Measurements from ENCODE around the gene ZBTB3. TPM values are rescaled to one million over a fixed set of nuclear protein-coding genes. Genes with fewer than 3 reads are reported as not detected.

The ZBTB3 gene
- total and polyA plus RNA-seq, 2 of the 8 experiments (the other 6 are each of a cell fraction or from before 2014, with no cell fraction given) = 30.2 to 76.9 TPM

DNA sequence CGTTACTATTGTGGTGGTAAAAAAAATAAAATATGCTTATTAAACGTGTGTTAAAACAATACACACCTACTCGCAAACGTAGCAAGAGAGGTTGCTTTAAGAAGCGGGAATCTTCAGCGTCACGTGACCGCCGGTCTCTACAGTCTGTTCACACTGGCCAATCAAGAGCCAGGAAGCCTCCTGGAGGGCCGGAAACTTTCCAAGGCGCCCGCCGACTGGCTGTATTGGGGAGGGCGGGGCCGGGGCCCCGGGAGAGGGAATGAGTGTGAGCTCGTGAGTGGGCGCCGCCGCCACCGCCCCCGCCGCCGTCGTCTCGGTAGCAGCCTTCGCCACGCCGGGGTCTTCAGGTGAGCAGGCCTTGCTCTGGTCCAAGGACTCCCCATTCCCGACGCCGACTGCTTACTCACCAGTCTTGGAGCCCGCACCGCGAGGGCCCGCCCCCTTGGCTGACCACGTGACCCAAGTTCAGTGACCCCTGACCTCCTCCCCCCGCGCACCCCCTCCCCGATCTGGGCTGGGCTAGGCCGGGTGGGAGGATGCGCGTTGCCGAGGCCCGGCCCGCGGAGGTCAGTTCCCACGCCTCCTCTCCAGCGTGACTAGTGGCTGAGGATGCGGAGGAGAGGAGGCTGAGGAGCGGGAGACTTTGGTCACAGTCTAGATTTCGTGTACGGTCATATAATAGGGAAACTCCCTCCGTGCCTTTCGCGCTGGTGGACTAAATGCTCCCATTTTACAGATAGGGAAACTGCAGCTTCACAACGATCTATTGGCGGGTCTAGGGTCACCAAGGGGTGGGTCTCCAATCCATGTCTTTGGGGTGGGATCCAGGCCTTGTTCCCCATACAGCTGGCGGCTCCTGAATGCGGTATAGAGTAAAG is 17.4 kb upstream of the ZBTB3 start, which contains the start of gene TAF6L:
TAF6L (plus strand) TSS at position 253 of the 878 bp plus-strand sequence. CDS start 4,388 bp downstream, outside the sequence.
- CTCF ChIA-PET (ENCODE audit: partially characterized antibody) = interaction anchor here (1.0 to 10.2 kb wide), 12 partner anchors 9 to 170 kb away, joined by 3 to 94 read pairs (median 6); partner anchors contain the start of genes BSCL2, MTA2, POLR2G and TMEM179B
- Histone ChIP-seq H2AFZ (ENCODE audit: low read length) (peak within 1 kb of the TSS; percentile 60; the same call in 1 of the 2 replicates), H3K27me3 (replicated peaks in 1 of 4; ENCODE audit: control insufficient read depth in 3 of 4, extremely low read depth in 1 of 4, insufficient read depth in 3 of 4, low read length in 3 of 4) (no peaks in the 10 kb centered on the region), H4K5ac (ENCODE audit: insufficient read length, low read depth, low read length) (peak within 1 kb of the TSS; percentile 100), H3K4me3 (ENCODE audit: extremely low read depth in 1 of 4, insufficient read depth in 2 of 4, low read depth in 3 of 4, low read length in 4 of 4) (peak within 1 kb of the TSS; percentile 77 to 95 (median 92)), H2AK5ac (ENCODE audit: low read depth, low read length) (0 out of 2 replicates have a peak within 1 kb of the TSS, but pooled peaks have one; percentile 79), H3K27ac (ENCODE audit: low read depth, low read length) (peak within 1 kb of the TSS; percentile 72), H3K18ac (ENCODE audit: extremely low read depth, low read length) (peak within 1 kb of the TSS; percentile 99), H3K4me1 (replicated peaks in 1 of 4; ENCODE audit: control insufficient read depth in 3 of 4, insufficient read depth in 4 of 4, low read length in 3 of 4) (peaks cover 0 to 9% (median 5%) of the 10 kb centered on the region in 4 experiments; a peak in 6 of 7 replicates), H4K8ac (ENCODE audit: extremely low read depth, insufficient read depth, low read length) (peak within 1 kb of the TSS; percentile 97), H2BK120ac (replicated peaks; ENCODE audit: low read depth, low read length) (peak within 1 kb of the TSS; percentile 90), H3K14ac (ENCODE audit: insufficient read length) (no peak within 1 kb of the TSS), H3K56ac (replicated peaks; ENCODE audit: insufficient read length, low read depth, low read length) (peak within 1 kb of the TSS; percentile 92), H3K9ac (replicated peaks in 1 of 4; ENCODE audit: extremely low read depth in 1 of 4, low read depth in 3 of 4, low read length in 3 of 4) (peak within 1 kb of the TSS; percentile 82 to 89 (median 86)), H3K79me2 (ENCODE audit: control insufficient read depth in 1 of 2, insufficient read depth in 2 of 2, low read length in 2 of 2) (peaks cover 0 to 19% of the 10 kb centered on the region in 2 experiments; a peak in 2 of 4 replicates), H3K4me2 (ENCODE audit: insufficient read depth in 1 of 2, low read depth in 2 of 2, low read length in 2 of 2) (peak within 1 kb of the TSS; percentile 95 to 97), H2BK15ac (ENCODE audit: low read length) (no peak within 1 kb of the TSS), H3K4ac (replicated peaks; ENCODE audit: insufficient read length, low read depth, low read length) (peak within 1 kb of the TSS; percentile 40), H2BK20ac (ENCODE audit: low read length) (peak within 1 kb of the TSS; percentile 51; the same call in 1 of the 2 replicates), H2BK5ac (ENCODE audit: low read depth, low read length) (peak within 1 kb of the TSS; percentile 98), H3K23ac (ENCODE audit: insufficient read length) (peak within 1 kb of the TSS; percentile 17), H2BK12ac (ENCODE audit: low read depth, low read length) (peak within 1 kb of the TSS; percentile 72; the same call in 1 of the 2 replicates), H3K9me3 (ENCODE audit: insufficient read depth in 2 of 2, low read depth in 1 of 2, low read length in 1 of 2) (no peaks in the 10 kb centered on the region), H3K23me2 (ENCODE audit: low read depth, low read length) (peaks cover 3% of the 10 kb centered on the region), H4K20me1 (replicated peaks in 1 of 2; ENCODE audit: control insufficient read depth in 1 of 2, insufficient read depth in 2 of 2, low read length in 2 of 2) (peaks cover 0 to 2% of the 10 kb centered on the region in 2 experiments), H3K79me1 (ENCODE audit: low read depth, low read length) (peaks cover 6% of the 10 kb centered on the region; the same call in 1 of the 2 replicates), H3K36me3 (ENCODE audit: control insufficient read depth in 2 of 4, insufficient read depth in 4 of 4, low read length in 3 of 4) (peaks cover 8 to 24% (median 16%) of the 10 kb centered on the region in 4 experiments), H4K91ac (replicated peaks; ENCODE audit: insufficient read length, low read length) (peak within 1 kb of the TSS; percentile 99)
- peak; percentile 75 to 98 for DNase-seq (ENCODE audit: low read depth in 1 of 2, low spot score in 2 of 2)
- 5% methylated on average over 22 of the region's 60 CpGs; no CpG with 5 or more reads in 1 of the 2 experiments for WGBS, 2 experiments (ENCODE audit: extremely low coverage in 1 of 2, insufficient coverage in 1 of 2, insufficient read length in 1 of 2, insufficient replicate concordance in 2 of 2, low coverage in 1 of 2, low lambda C conversion rate in 2 of 2, missing lambda C conversion rate in 1 of 2)
- POLR2A ChIA-PET (ENCODE audit: partially characterized antibody) = interaction anchor here (0.6 to 7.8 kb wide), 35 partner anchors 9 to 180 kb away, joined by 3 to 145 read pairs (median 5); partner anchors contain the start of genes BSCL2, C11orf98, CSKMT and GNG3
- FAIRE-seq = no peak
- TF ChIP-seq SIX5 (IDR thresholded peaks at IDR 0.05; ENCODE audit: low read depth, low read length) (no peak), HDAC2 (IDR thresholded peaks at IDR 0.05; ENCODE audit: borderline replicate concordance in 1 of 2, low read depth in 2 of 2, low read length in 2 of 2) (peak in 1 of 2 experiments; percentile 8; a peak in 3 of 4 replicates), EGR1 (IDR thresholded peaks at IDR 0.05; ENCODE audit: borderline replicate concordance, low read depth, low read length) (peak; percentile 80; the same call in 1 of the 2 replicates), CEBPB (IDR thresholded peaks at IDR 0.05; ENCODE audit: low read depth, low read length) (no peak), JUND (IDR thresholded peaks at IDR 0.05; ENCODE audit: low read length) (no peak), SP1 (IDR thresholded peaks at IDR 0.05; ENCODE audit: low read depth, low read length) (peak; percentile 60), SIN3A (conservative IDR thresholded peaks at IDR 0.05 in 1 of 2, IDR thresholded peaks at IDR 0.05 in 1 of 2; ENCODE audit: low read depth in 1 of 2, low read length in 2 of 2) (peak; percentile 45 to 57; a peak in 2 of 4 replicates)
- TF ChIP-seq, protein P1, sequence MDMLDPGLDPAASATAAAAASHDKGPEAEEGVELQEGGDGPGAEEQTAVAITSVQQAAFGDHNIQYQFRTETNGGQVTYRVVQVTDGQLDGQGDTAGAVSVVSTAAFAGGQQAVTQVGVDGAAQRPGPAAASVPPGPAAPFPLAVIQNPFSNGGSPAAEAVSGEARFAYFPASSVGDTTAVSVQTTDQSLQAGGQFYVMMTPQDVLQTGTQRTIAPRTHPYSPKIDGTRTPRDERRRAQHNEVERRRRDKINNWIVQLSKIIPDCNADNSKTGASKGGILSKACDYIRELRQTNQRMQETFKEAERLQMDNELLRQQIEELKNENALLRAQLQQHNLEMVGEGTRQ (IDR thresholded peaks at IDR 0.05; ENCODE audit: low read length) = peak; percentile 93
